Colonic mucosa (tissue), 4 donors: Measurements from ENCODE around the gene DMD. TPM values are rescaled to one million over a fixed set of nuclear protein-coding genes. Genes with fewer than 3 reads are reported as not detected.
"Not testable (repeated sequence)": the region's sequence is repeated elsewhere in the genome, so short reads cannot be mapped to it uniquely, and the experiment has no call there.

Source experiments
- DNase-seq: peaks from one replicate; pipeline ENCODE4 v3.0.0-alpha.2; 2020
- H3K27ac ChIP-seq: fragments of 200-600 bp; one replicate; pipeline ENCODE4 v1.8.0; 2021
- H3K27me3 ChIP-seq: fragments of 200-600 bp; one replicate; pipeline ENCODE4 v1.8.0; 2021
- H3K36me3 ChIP-seq: fragments of 200-600 bp; one replicate; pipeline ENCODE4 v1.8.0; 2021
- H3K4me1 ChIP-seq: fragments of 200-600 bp; one replicate; pipeline ENCODE4 v1.8.0; 2021; ENCODE audit warnings: mild to moderate bottlenecking
- H3K4me3 ChIP-seq: fragments of 200-600 bp; one replicate; pipeline ENCODE4 v1.8.0; 2021
- H3K9ac ChIP-seq, 2 donors: one replicate each; pipeline ENCODE4 v1.7.0; 2013; ENCODE audit warnings: control low read depth in 2 of 2, low read depth in 2 of 2, low read length in 2 of 2
- H3K9me3 ChIP-seq: fragments of 200-600 bp; one replicate; pipeline ENCODE4 v1.8.0; 2021
- intact Hi-C: fragments of 100-400 bp; cut with DNase I; formaldehyde crosslinking; loops from one replicate; pipeline ENCODE4 v1.14.1; 2022
- total RNA-seq, 2 donors: library from RNA; stranded (reverse); fragmentation: NEBNext Ultra II Directional in 1 of 2; extraction: Animal tissue kit (Norgen Biotek cat#: 25700) in 1 of 2; gene quantifications; one replicate each; pipeline ENCODE4 v1.2.1, GENCODE V29; 2021
- TF ChIP-seq, protein P1 (sequence below): fragments of 200-600 bp; IDR thresholded peaks from one replicate; pipeline ENCODE4 v1.8.0; 2022; ENCODE audit warnings: antibody characterized with exemption, mild to moderate bottlenecking
- donor health status: healthy.
- donor health status: DM: no; HTN: no; CAD: no.
- donor health status: DM: no; HTN: no; CAD: no.

DMD gene
- total RNA-seq, 2 donors from 2014 or later = 7.3 to 24.5 TPM

DNA sequence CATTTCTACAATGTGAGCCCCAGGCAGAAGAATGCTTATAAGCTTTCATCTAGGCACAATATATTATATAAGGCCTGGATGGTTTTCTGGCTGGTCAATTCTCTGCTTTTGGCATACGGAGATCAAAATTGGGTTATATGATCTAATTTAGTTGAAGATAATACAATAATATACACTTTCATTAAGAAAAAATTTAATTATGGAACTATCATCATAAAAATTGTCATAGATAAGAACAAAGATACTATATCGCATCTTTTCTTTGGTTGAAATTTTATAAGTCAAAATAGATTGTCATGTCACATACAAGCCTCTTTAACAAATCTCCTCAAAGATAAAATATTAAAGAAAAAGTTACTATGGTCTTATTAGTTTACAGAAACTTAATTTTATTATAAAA is 17.1 kb downstream of the DMD start:
- intact Hi-C loops = no loop called here

DNA sequence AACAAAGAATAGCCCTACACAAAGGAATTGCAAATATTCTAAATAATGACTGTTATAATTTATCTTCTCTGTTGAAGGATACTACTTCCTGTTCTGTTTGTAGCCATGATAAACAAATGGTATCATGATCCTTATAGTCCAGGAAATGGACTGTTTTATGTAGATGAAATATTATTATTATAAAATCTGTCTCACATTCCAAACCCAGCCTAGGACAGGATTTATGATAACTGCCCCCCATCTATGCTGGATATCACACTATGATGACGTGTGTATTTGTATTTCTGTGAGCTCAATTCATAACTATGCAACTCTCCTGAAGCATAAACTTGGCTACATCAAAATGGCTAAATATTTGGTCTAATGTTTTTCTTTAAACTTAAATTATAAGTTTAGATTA is 21.3 kb downstream of the DMD start:
- intact Hi-C loops = no loop called here

More for the DNA sequence above, 17.1 kb downstream of the DMD start:
- no peaks in the 10 kb centered on the region for H3K27me3 ChIP-seq
- H3K9ac ChIP-seq = no peak overlapping the region
- H3K9me3 ChIP-seq = no peaks in the 10 kb centered on the region
- no peak for DNase-seq
- H3K4me3 ChIP-seq = no peak overlapping the region
- TF ChIP-seq, protein P1, sequence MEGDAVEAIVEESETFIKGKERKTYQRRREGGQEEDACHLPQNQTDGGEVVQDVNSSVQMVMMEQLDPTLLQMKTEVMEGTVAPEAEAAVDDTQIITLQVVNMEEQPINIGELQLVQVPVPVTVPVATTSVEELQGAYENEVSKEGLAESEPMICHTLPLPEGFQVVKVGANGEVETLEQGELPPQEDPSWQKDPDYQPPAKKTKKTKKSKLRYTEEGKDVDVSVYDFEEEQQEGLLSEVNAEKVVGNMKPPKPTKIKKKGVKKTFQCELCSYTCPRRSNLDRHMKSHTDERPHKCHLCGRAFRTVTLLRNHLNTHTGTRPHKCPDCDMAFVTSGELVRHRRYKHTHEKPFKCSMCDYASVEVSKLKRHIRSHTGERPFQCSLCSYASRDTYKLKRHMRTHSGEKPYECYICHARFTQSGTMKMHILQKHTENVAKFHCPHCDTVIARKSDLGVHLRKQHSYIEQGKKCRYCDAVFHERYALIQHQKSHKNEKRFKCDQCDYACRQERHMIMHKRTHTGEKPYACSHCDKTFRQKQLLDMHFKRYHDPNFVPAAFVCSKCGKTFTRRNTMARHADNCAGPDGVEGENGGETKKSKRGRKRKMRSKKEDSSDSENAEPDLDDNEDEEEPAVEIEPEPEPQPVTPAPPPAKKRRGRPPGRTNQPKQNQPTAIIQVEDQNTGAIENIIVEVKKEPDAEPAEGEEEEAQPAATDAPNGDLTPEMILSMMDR = no peak
- no peaks in the 10 kb centered on the region for H3K36me3 ChIP-seq
- no peak overlapping the region for H3K27ac ChIP-seq
- no peaks in the 10 kb centered on the region for H3K4me1 ChIP-seq

DNA sequence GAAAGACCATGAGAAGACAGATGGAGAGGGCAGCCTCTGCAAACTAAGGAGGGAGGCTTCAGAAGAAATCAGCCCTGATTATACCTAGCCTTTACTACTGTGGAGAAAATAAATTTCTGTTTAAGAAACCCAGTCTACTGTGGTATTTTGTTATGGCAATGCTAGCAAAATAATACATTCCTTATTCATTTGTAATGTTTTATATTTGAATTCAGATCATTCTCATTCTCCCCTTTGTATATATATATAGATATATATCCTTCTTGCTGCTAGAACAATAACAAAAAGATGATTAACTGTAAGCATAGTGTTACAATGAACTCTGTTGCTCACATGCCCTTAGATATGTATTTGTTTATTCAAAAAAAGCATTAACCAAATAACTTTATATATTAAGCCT is 22.5 kb downstream of the DMD start:
- intact Hi-C loops = no loop called here
- Histone ChIP-seq H3K4me3 (no peak overlapping the region), H3K9ac (no peak overlapping the region), H3K27me3 (no peaks in the 10 kb centered on the region), H3K9me3 (no peaks in the 10 kb centered on the region), H3K36me3 (no peaks in the 10 kb centered on the region), H3K4me1 (no peaks in the 10 kb centered on the region), H3K27ac (no peak overlapping the region)
- DNase-seq = no peak
- TF ChIP-seq, protein P1 = no peak

More for the DNA sequence above, 21.3 kb downstream of the DMD start:
- no peak for DNase-seq
- no peak overlapping the region for H3K4me3 ChIP-seq
- H3K27me3 ChIP-seq = no peaks in the 10 kb centered on the region
- no peak overlapping the region for H3K9ac ChIP-seq
- TF ChIP-seq, protein P1 = no peak
- H3K9me3 ChIP-seq = no peaks in the 10 kb centered on the region
- H3K27ac ChIP-seq = no peak overlapping the region
- no peaks in the 10 kb centered on the region for H3K4me1 ChIP-seq
- no peaks in the 10 kb centered on the region for H3K36me3 ChIP-seq

GRCh38 chrX:33188286-33188685 is 23.1 kb downstream of the DMD start:
- no peaks in the 10 kb centered on the region for H3K4me1 ChIP-seq
- no peak overlapping the region for H3K9ac ChIP-seq
- intact Hi-C loops = no loop called here
- H3K4me3 ChIP-seq = no peak overlapping the region
- TF ChIP-seq, protein P1 = no peak
- no peaks in the 10 kb centered on the region for H3K27me3 ChIP-seq
- no peaks in the 10 kb centered on the region for H3K36me3 ChIP-seq
- H3K9me3 ChIP-seq = no peaks in the 10 kb centered on the region
- no peak for DNase-seq
- H3K27ac ChIP-seq = no peak overlapping the region

GRCh38 chrX:33184803-33185202 is 26.5 kb downstream of the DMD start:
- H3K4me3 ChIP-seq, H3K4me1 ChIP-seq, intact Hi-C loops, H3K27me3 ChIP-seq, H3K9ac ChIP-seq, H3K27ac ChIP-seq, DNase-seq, H3K36me3 ChIP-seq, H3K9me3 ChIP-seq: not testable (repeated sequence)

- peak; percentile 16 for DNase-seq
- no peaks in the 10 kb centered on the region for H3K27me3 ChIP-seq
- intact Hi-C loops = no loop called here
- H3K9ac ChIP-seq = no peak overlapping the region
- H3K9me3 ChIP-seq = no peaks in the 10 kb centered on the region
- TF ChIP-seq, protein P1 = no peak
- no peaks in the 10 kb centered on the region for H3K4me1 ChIP-seq
- H3K4me3 ChIP-seq = no peak overlapping the region
- no peak overlapping the region for H3K27ac ChIP-seq
- no peaks in the 10 kb centered on the region for H3K36me3 ChIP-seq
These were observed 28.0 kb downstream of the DMD start for GRCh38 chrX:33183361-33183760.
